SH-SY5Y (cell line): Measurements from ENCODE around the gene NEDD4L.

Source experiments
- GATA2 ChIP-seq: IDR thresholded peaks from 2 replicates; pipeline ENCODE4 v1.6.1; 2011; ENCODE audit warnings: mild to moderate bottlenecking, low read depth, low read length
- GATA3 ChIP-seq: IDR thresholded peaks from 2 replicates; pipeline ENCODE4 v1.6.1; 2011; ENCODE audit warnings: low read depth, mild to moderate bottlenecking, low read length, moderate library complexity

DNA sequence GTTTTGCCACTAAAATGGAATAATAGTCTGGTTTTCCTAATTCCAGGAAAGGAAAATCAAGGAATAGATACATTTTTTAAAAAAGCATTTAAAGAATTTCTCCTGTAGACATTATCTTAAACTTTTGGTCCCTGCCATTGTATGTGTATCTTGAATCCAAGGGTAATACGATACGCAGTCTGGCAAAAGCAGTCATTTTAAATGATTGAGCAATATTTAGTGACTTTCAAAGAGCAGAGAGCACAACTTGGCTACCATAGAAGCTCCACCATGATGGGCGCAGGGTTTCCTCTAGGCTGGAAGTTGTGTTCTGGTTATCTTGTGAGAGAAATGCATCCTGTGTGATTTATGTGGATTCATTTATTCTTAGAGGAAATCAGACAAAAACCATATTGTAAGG is 92.9 kb downstream of the NEDD4L start:
- TF ChIP-seq GATA2 (no peak), GATA3 (no peak)
